ENCODE data around the gene GAPDH. TPM values are rescaled to one million over a fixed set of nuclear protein-coding genes. Genes with fewer than 3 reads are reported as not detected.

GAPDH gene
- total RNA-seq, 2 donors from 2014 or later, result 4,693 to 5,476 TPM

GRCh38 chr12:6508087-6508486 is 26.2 kb upstream of the GAPDH start:
- H3K4me1 ChIP-seq, result peaks cover 0 to 9% of the 10 kb centered on the region in 2 donors
- TF ChIP-seq CTCF (IDR thresholded peaks at IDR 0.05), result no peak
- peak overlapping the region; percentile 38 to 61 for H3K27ac ChIP-seq
- H3K9me3 ChIP-seq, result no peaks in the 10 kb centered on the region
- no peaks in the 10 kb centered on the region for H3K27me3 ChIP-seq
- peaks cover 40% of the 10 kb centered on the region for H3K36me3 ChIP-seq
- no peak for DNase-seq (ENCODE audit: low spot score)
- no peak overlapping the region for H3K4me3 ChIP-seq

GRCh38 chr12:6520186-6520585 is 14.1 kb upstream of the GAPDH start:
- no peak for TF ChIP-seq CTCF (IDR thresholded peaks at IDR 0.05)
- Histone ChIP-seq H3K4me3 (no peak overlapping the region), H3K9me3 (no peaks in the 10 kb centered on the region), H3K4me1 (no peaks in the 10 kb centered on the region), H3K27me3 (no peaks in the 10 kb centered on the region), H3K36me3 (peaks cover 82% of the 10 kb centered on the region), H3K27ac (no peak overlapping the region)
- no peak for DNase-seq (ENCODE audit: low spot score)

GRCh38 chr12:6522193-6522592 is 12.1 kb upstream of the GAPDH start:
- no peak for DNase-seq (ENCODE audit: low spot score)
- Histone ChIP-seq H3K4me1 (no peaks in the 10 kb centered on the region), H3K9me3 (no peaks in the 10 kb centered on the region), H3K36me3 (peaks cover 81% of the 10 kb centered on the region), H3K27me3 (no peaks in the 10 kb centered on the region), H3K4me3 (no peak overlapping the region), H3K27ac (no peak overlapping the region)
- no peak for TF ChIP-seq CTCF (IDR thresholded peaks at IDR 0.05)

GRCh38 chr12:6523708-6524107 is 10.6 kb upstream of the GAPDH start:
- no peaks in the 10 kb centered on the region for H3K27me3 ChIP-seq

GRCh38 chr12:6524648-6525047 is 9.7 kb upstream of the GAPDH start:
- DNase-seq (ENCODE audit: low spot score), result no peak
- no peak for TF ChIP-seq CTCF (IDR thresholded peaks at IDR 0.05)
- Histone ChIP-seq H3K4me3 (no peak overlapping the region), H3K27me3 (no peaks in the 10 kb centered on the region), H3K27ac (no peak overlapping the region), H3K9me3 (no peaks in the 10 kb centered on the region), H3K36me3 (peaks cover 91% of the 10 kb centered on the region), H3K4me1 (no peaks in the 10 kb centered on the region)

More at GRCh38 chr12:6523708-6524107, 10.6 kb upstream of the GAPDH start:
- TF ChIP-seq CTCF (IDR thresholded peaks at IDR 0.05), result no peak
- Histone ChIP-seq H3K36me3 (peaks cover 88% of the 10 kb centered on the region), H3K27ac (no peak overlapping the region), H3K9me3 (no peaks in the 10 kb centered on the region), H3K4me3 (no peak overlapping the region), H3K4me1 (no peaks in the 10 kb centered on the region)
- no peak for DNase-seq (ENCODE audit: low spot score)

- Histone ChIP-seq H3K4me3 (no peak overlapping the region), H3K27ac (no peak overlapping the region), H3K27me3 (no peaks in the 10 kb centered on the region), H3K9me3 (no peaks in the 10 kb centered on the region), H3K4me1 (no peaks in the 10 kb centered on the region), H3K36me3 (peaks cover 96% of the 10 kb centered on the region)
- DNase-seq (ENCODE audit: low spot score), result no peak
- no peak for TF ChIP-seq CTCF (IDR thresholded peaks at IDR 0.05)
These were observed 8.1 kb upstream of the GAPDH start for GRCh38 chr12:6526201-6526600.

All from right atrium auricular region (tissue), 2 donors.